Peyer's patch (tissue), 4 donors: ENCODE measurements around the gene FUT8. TPM values are rescaled to one million over a fixed set of nuclear protein-coding genes. Genes with fewer than 3 reads are reported as not detected.

Experiments
- DNase-seq, 3 donors: peaks; one replicate each; pipeline ENCODE4 v3.0.0-alpha.2; 2017 to 2019
- H3K27ac ChIP-seq, 4 donors: fragments of 200-600 bp; sonication (generic); one replicate each; pipeline ENCODE4 v1.5.1; 2016 to 2019
- H3K27me3 ChIP-seq, 2 donors: fragments of 200-600 bp; sonication (generic); one replicate each; pipeline ENCODE4 v1.5.1; 2019
- H3K36me3 ChIP-seq, 3 donors: fragments of 200-600 bp; sonication (generic); one replicate each; pipeline ENCODE4 v1.5.1; 2016 to 2019
- H3K4me1 ChIP-seq, 4 donors: fragments of 200-600 bp; sonication (generic); one replicate each; pipeline ENCODE4 v1.5.1; 2016 to 2019
- H3K4me3 ChIP-seq, 4 donors: fragments of 200-600 bp; sonication (generic); 1 replicate in 3 of 4; 2 replicates in 1 of 4; pipeline ENCODE4 v1.5.1; 2016 to 2019; ENCODE audit warnings: mild to moderate bottlenecking in 1 of 4
- H3K9me3 ChIP-seq, 4 donors: fragments of 200-600 bp; sonication (generic); one replicate each; pipeline ENCODE4 v1.5.1; 2016 to 2019; ENCODE audit warnings: mild to moderate bottlenecking in 1 of 4
- POLR2A ChIP-seq, 2 donors: fragments of 450-650 bp; IDR thresholded peaks; one replicate each; pipeline ENCODE4 v1.5.1; 2017; ENCODE audit warnings: antibody characterized with exemption in 2 of 2, mild to moderate bottlenecking in 2 of 2, moderate library complexity in 2 of 2
- small RNA-seq, 2 donors: library from RNA; depleted of rRNA; stranded (forward); fragments of <200 nt; gene quantifications; one replicate each; pipeline ENCODE3, GENCODE V24; 2016
- total RNA-seq, 4 donors: library from RNA; depleted of rRNA; stranded (reverse); fragments of >200 nt; gene quantifications; one replicate each; pipeline ENCODE4 v1.1.0, GENCODE V29; 2016
- TF ChIP-seq, protein P1 (sequence below), 6 experiments: fragments of 450-650 bp in 4 of 6; fragments of 200-600 bp in 2 of 6; sonication (generic) in 1 of 6; IDR thresholded peaks; one replicate each; pipeline ENCODE4 v1.5.1; 2017 to 2019; ENCODE audit warnings: antibody characterized with exemption in 6 of 6, mild to moderate bottlenecking in 3 of 6, moderate library complexity in 1 of 6

The FUT8 gene
- total RNA-seq, 4 donors from 2014 or later: 46.4 to 126 (median 55.9) TPM

GRCh38 chr14:65788876-65789275 lies 376.3 kb downstream of the FUT8 start:
- no peaks in the 10 kb centered on the region for H3K27me3 ChIP-seq
- no peaks in the 10 kb centered on the region for H3K36me3 ChIP-seq
- H3K4me1 ChIP-seq: no peaks in the 10 kb centered on the region
- no peak overlapping the region for H3K4me3 ChIP-seq
- DNase-seq: no peak
- H3K27ac ChIP-seq: no peak overlapping the region
- TF ChIP-seq, protein P1, sequence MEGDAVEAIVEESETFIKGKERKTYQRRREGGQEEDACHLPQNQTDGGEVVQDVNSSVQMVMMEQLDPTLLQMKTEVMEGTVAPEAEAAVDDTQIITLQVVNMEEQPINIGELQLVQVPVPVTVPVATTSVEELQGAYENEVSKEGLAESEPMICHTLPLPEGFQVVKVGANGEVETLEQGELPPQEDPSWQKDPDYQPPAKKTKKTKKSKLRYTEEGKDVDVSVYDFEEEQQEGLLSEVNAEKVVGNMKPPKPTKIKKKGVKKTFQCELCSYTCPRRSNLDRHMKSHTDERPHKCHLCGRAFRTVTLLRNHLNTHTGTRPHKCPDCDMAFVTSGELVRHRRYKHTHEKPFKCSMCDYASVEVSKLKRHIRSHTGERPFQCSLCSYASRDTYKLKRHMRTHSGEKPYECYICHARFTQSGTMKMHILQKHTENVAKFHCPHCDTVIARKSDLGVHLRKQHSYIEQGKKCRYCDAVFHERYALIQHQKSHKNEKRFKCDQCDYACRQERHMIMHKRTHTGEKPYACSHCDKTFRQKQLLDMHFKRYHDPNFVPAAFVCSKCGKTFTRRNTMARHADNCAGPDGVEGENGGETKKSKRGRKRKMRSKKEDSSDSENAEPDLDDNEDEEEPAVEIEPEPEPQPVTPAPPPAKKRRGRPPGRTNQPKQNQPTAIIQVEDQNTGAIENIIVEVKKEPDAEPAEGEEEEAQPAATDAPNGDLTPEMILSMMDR (IDR thresholded peaks at IDR 0.05): no peak
- no peak for TF ChIP-seq POLR2A (IDR thresholded peaks at IDR 0.05)
- H3K9me3 ChIP-seq: no peaks in the 10 kb centered on the region

- Histone ChIP-seq H3K27me3 (no peaks in the 10 kb centered on the region), H3K36me3 (no peaks in the 10 kb centered on the region), H3K27ac (no peak overlapping the region), H3K4me3 (no peak overlapping the region), H3K9me3 (no peaks in the 10 kb centered on the region), H3K4me1 (no peaks in the 10 kb centered on the region)
- no peak for TF ChIP-seq POLR2A (IDR thresholded peaks at IDR 0.05)
- TF ChIP-seq, protein P1 (IDR thresholded peaks at IDR 0.05): no peak
- no peak for DNase-seq
Measured at GRCh38 chr14:65789363-65789762, 376.8 kb downstream of the FUT8 start.

- no peaks in the 10 kb centered on the region for H3K27me3 ChIP-seq
- no peaks in the 10 kb centered on the region for H3K4me1 ChIP-seq
- no peaks in the 10 kb centered on the region for H3K36me3 ChIP-seq
- no peak overlapping the region for H3K27ac ChIP-seq
- TF ChIP-seq, protein P1 (IDR thresholded peaks at IDR 0.05): no peak
- TF ChIP-seq POLR2A (IDR thresholded peaks at IDR 0.05): no peak
- H3K4me3 ChIP-seq: no peak overlapping the region
- DNase-seq: no peak
- H3K9me3 ChIP-seq: no peaks in the 10 kb centered on the region
Measured at GRCh38 chr14:65790172-65790815, 377.8 kb downstream of the FUT8 start.

- no peak overlapping the region for H3K4me3 ChIP-seq
- no peaks in the 10 kb centered on the region for H3K36me3 ChIP-seq
- no peaks in the 10 kb centered on the region for H3K27me3 ChIP-seq
- TF ChIP-seq, protein P1 (IDR thresholded peaks at IDR 0.05): no peak
- TF ChIP-seq POLR2A (IDR thresholded peaks at IDR 0.05): no peak
- no peaks in the 10 kb centered on the region for H3K9me3 ChIP-seq
- DNase-seq: no peak
- H3K4me1 ChIP-seq: no peaks in the 10 kb centered on the region
- no peak overlapping the region for H3K27ac ChIP-seq
Measured at GRCh38 chr14:65791191-65791981, 378.9 kb downstream of the FUT8 start.

GRCh38 chr14:65792208-65792905 lies 379.8 kb downstream of the FUT8 start:
- Histone ChIP-seq H3K4me3 (no peak overlapping the region), H3K27me3 (no peaks in the 10 kb centered on the region), H3K4me1 (no peaks in the 10 kb centered on the region), H3K9me3 (no peaks in the 10 kb centered on the region), H3K27ac (no peak overlapping the region), H3K36me3 (no peaks in the 10 kb centered on the region)
- TF ChIP-seq, protein P1 (IDR thresholded peaks at IDR 0.05): no peak
- TF ChIP-seq POLR2A (IDR thresholded peaks at IDR 0.05): no peak
- DNase-seq: no peak

Small RNA genes within 50 kb of the gene (small RNA-seq; reads per million reads assigned to genes)
- 0 to 0.06 reads per million in 2 donors for gene MIR625
